AG10803 (cell line): ENCODE results near the gene FSTL4.

Source experiments
- DNase-seq: peaks from one replicate; pipeline ENCODE4 v3.0.0; 2010; ENCODE audit warnings: low read depth
- H3K4me3 ChIP-seq: 2 replicates; pipeline ENCODE4 v1.5.1; 2011; ENCODE audit warnings: mild to moderate bottlenecking, low read length, control low read depth
- CTCF ChIP-seq: conservative IDR thresholded peaks from 2 replicates; pipeline ENCODE4 v1.5.1; 2011; ENCODE audit warnings: mild to moderate bottlenecking, low read length, control low read depth, inconsistent platforms

The FSTL4 gene

GRCh38 chr5:133430095-133430494 is 182.2 kb downstream of the FSTL4 start:
- no peak overlapping the region for H3K4me3 ChIP-seq
- no peak for DNase-seq
- no peak for TF ChIP-seq CTCF

- H3K4me3 ChIP-seq, result no peak overlapping the region
- TF ChIP-seq CTCF, result no peak
- DNase-seq, result no peak
These were observed 183.3 kb downstream of the FSTL4 start for GRCh38 chr5:133429046-133429445.

- DNase-seq, result no peak
- TF ChIP-seq CTCF, result no peak
- no peak overlapping the region for H3K4me3 ChIP-seq
These were observed 184.2 kb downstream of the FSTL4 start for GRCh38 chr5:133428072-133428660.

GRCh38 chr5:133427121-133427777 is 185.1 kb downstream of the FSTL4 start:
- DNase-seq, result no peak
- TF ChIP-seq CTCF, result no peak
- H3K4me3 ChIP-seq, result no peak overlapping the region

GRCh38 chr5:133426264-133426663 is 186.1 kb downstream of the FSTL4 start:
- no peak for TF ChIP-seq CTCF

GRCh38 chr5:133425764-133426163 is 186.6 kb downstream of the FSTL4 start:
- no peak for TF ChIP-seq CTCF
- H3K4me3 ChIP-seq, result no peak overlapping the region
- no peak for DNase-seq

More at GRCh38 chr5:133426264-133426663, 186.1 kb downstream of the FSTL4 start:
- H3K4me3 ChIP-seq, result no peak overlapping the region
- DNase-seq, result no peak

- TF ChIP-seq CTCF, result no peak
- H3K4me3 ChIP-seq, result no peak overlapping the region
- no peak for DNase-seq
These were observed 187.1 kb downstream of the FSTL4 start for GRCh38 chr5:133425222-133425621.
